ENCODE results near the gene RAP1GAP2. TPM values are rescaled to one million over a fixed set of nuclear protein-coding genes. Genes with fewer than 3 reads are reported as not detected.

RAP1GAP2 gene
- polyA plus RNA-seq, 1 donor, result 21.3 TPM

DNA sequence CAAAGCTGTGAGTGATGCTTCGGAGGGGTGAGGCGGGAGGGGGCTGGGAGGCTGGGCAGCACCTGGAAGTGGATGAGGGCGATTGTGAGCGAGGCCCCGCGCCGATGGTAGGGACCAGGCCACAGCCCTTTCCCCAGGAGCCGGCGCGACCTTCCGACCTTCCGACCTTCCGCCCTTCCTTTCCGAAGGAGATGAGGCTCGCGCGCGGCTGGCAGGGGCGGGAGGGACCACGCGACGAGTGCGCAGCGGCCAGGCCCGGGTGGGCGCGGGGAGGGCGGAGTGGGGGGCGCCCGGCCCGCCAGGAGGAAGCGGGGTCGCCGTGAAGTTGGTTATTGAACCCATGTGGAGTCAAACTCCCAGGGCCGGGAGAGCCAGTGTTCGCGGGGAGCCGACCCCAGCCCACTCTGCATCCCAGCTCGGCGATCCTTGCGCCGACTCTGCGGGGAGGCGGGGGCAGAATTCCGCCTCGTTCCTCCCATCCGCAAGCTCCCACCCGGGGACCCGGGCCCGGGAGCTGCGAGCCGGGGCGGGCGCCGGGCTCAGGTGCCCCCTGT lies 56.6 kb downstream of the RAP1GAP2 start:
- H3K4me1 ChIP-seq (ENCODE audit: control insufficient read depth, insufficient read depth, low read length), result peaks cover 30% of the 10 kb centered on the region
- H3K4me3 ChIP-seq (ENCODE audit: low read length), result peak overlapping the region; percentile 37
- no peaks in the 10 kb centered on the region for H3K9me3 ChIP-seq (ENCODE audit: control insufficient read depth, low read depth, low read length)
- DNase-seq, result no peak
- WGBS (ENCODE audit: insufficient coverage, low lambda C conversion rate), result 0% methylated on average over 1 of the region's 55 CpGs
- H3K36me3 ChIP-seq (ENCODE audit: control insufficient read depth, insufficient read depth, low read length), result no peaks in the 10 kb centered on the region
- H3K27ac ChIP-seq (ENCODE audit: low read length), result no peak overlapping the region
- peaks cover 18% of the 10 kb centered on the region for H3K27me3 ChIP-seq (ENCODE audit: control insufficient read depth, insufficient read depth, low read length)

DNA sequence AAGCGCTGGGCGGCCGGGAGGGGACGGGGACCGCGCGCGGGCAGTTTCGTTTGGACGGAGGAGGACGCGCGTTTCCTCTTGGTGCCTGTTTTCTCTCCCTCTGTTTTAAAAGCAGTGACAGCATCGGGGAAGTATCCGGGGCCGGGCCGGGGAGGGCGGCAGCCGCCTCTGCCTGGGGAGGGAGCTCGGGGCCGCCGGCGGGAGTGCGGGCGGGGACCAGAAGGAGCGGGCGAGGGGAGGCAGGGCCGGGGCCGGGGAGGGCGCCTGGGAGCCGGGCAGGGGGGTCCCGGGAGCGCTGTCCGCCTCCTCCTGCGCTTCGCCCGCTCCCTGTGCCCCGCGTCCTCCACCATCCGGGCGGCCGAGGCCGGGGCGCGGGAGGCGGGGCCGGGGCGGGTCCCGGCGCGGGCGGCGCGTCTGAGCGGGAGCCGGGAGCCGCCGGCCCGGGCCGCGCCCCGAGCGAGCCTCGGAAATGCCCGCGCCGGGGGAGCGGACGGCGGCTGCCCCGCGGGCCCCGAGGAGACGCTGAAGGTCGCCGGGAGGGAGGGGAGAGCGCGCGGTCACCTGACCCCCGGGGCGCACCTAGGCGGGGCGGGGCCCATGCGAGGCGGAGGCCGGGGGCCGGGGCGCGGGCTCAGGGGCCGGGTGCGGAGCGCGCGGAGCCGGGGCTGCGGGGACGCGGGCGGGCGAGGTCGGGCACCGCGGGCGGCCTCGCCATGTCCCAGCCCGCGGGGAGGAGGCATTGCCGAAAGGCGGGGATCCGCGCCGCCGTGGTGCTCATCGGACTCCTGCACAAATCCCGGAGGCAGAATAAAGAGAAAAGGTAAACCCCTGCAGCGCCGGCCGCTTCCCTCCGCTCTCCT lies 57.3 kb downstream of the RAP1GAP2 start:
- Histone ChIP-seq H3K9me3 (ENCODE audit: control insufficient read depth, low read depth, low read length) (no peaks in the 10 kb centered on the region), H3K4me1 (ENCODE audit: control insufficient read depth, insufficient read depth, low read length) (peaks cover 30% of the 10 kb centered on the region), H3K27ac (ENCODE audit: low read length) (peak overlapping the region; percentile 67), H3K27me3 (ENCODE audit: control insufficient read depth, insufficient read depth, low read length) (peaks cover 18% of the 10 kb centered on the region), H3K4me3 (ENCODE audit: low read length) (peak overlapping the region; percentile 71), H3K36me3 (ENCODE audit: control insufficient read depth, insufficient read depth, low read length) (no peaks in the 10 kb centered on the region)
- no CpG with 5 or more reads among the region's 119 CpGs for WGBS (ENCODE audit: insufficient coverage, low lambda C conversion rate)
- DNase-seq, result peak; percentile 49 to 77

DNA sequence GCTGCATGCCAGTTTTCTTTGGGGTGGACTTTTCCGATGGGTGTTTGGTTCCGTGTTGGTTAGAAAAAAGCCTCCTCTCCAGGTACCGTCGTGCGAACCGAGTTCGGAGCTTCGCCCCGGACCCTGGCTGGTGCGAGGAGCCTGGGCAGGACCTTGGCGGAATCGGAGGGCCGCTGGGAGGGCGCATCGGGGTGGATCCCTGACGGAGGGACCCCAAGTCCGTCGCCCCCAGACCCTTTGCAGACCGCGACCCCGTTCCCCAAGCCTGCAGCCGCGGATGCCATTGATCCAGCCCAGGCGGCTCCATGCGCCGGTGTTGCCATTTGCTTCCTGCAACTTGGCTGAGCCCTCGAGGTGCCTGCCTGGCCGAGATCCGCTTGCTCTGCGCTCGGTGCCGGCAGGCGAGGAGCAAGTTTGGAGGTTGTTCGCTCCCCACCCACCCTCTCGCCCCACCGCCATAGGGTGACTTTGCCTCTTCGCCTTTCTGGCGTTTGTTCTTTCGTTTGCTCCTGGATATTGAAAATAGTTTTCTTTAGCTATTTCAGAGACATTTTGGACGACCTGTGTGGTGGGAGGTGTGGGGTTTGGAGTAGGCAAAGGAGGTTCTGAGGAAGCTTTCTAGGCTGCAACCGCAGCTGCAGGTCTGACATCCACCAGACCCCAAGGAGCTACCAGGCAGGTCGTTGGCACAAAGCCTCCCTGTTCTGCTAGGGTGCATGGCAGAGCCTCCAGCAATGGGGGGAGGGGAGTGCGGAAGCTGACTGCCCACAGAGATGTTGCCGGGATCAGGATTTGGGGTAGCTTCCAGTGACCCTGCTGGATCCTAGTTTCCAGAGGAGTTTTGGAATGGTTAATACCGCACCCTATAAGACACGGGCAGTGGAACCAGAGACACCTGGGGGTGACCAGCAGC lies 58.2 kb downstream of the RAP1GAP2 start:
- Histone ChIP-seq H3K9me3 (ENCODE audit: control insufficient read depth, low read depth, low read length) (no peaks in the 10 kb centered on the region), H3K4me1 (ENCODE audit: control insufficient read depth, insufficient read depth, low read length) (peaks cover 27% of the 10 kb centered on the region), H3K36me3 (ENCODE audit: control insufficient read depth, insufficient read depth, low read length) (no peaks in the 10 kb centered on the region), H3K4me3 (ENCODE audit: low read length) (peak overlapping the region; percentile 71), H3K27me3 (ENCODE audit: control insufficient read depth, insufficient read depth, low read length) (peaks cover 18% of the 10 kb centered on the region), H3K27ac (ENCODE audit: low read length) (peak overlapping the region; percentile 67)
- DNase-seq, result peak in 1 of 2 donors; percentile 49
- WGBS (ENCODE audit: insufficient coverage, low lambda C conversion rate), result no CpG with 5 or more reads among the region's 46 CpGs

DNA sequence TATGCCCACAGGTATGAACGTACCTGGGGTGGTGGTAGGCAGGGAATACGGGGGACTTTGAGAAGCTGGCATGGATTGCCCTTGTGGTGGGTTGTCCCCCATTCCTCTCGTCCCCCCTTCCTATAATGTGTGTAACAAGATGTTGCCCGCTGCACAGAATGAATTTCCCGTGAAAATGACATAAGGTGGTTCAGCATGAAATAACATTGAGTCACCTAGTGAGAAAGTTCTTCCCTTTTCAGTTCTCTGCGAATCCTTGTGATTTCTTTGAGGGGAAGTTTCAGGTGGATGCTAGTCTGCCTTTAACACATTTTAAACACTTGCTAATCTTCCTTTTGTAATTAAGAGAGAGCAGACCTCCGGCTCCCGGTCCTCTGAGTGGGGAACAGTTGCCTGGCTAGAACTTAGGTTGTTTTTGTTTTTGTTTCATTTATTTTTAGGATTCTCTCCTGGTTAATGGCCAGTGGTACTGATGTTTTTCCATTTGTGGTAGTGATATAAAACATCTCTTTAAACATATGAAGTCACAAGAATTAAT lies 58.9 kb downstream of the RAP1GAP2 start:
- H3K4me3 ChIP-seq (ENCODE audit: low read length), result peak overlapping the region; percentile 71
- no CpG with 5 or more reads among the region's 8 CpGs for WGBS (ENCODE audit: insufficient coverage, low lambda C conversion rate)
- DNase-seq, result no peak
- peak overlapping the region; percentile 67 for H3K27ac ChIP-seq (ENCODE audit: low read length)
- H3K9me3 ChIP-seq (ENCODE audit: control insufficient read depth, low read depth, low read length), result no peaks in the 10 kb centered on the region
- peaks cover 18% of the 10 kb centered on the region for H3K27me3 ChIP-seq (ENCODE audit: control insufficient read depth, insufficient read depth, low read length)
- peaks cover 27% of the 10 kb centered on the region for H3K4me1 ChIP-seq (ENCODE audit: control insufficient read depth, insufficient read depth, low read length)
- H3K36me3 ChIP-seq (ENCODE audit: control insufficient read depth, insufficient read depth, low read length), result no peaks in the 10 kb centered on the region

DNA sequence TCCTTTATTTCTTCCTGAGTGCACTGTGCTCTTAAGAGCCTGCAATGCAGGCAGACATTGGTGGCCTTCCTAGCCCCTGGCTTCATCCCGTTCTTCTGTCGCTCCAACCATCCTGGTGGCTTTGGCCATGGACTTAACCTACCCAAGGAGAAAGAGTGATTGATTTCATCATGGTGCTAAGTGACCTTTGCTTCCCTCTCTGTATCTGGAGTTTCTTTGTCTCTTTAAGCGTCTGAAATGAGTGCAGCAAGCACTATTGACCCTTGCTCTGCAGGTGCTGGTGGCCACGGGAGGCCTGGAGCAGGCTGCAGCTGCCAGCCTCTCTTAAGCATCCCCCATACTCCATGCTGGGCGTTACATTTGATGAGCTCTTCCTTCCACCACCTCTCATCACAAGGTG lies 60.5 kb downstream of the RAP1GAP2 start:
- DNase-seq, result peak; percentile 68 to 82
- peaks cover 27% of the 10 kb centered on the region for H3K4me1 ChIP-seq (ENCODE audit: control insufficient read depth, insufficient read depth, low read length)
- H3K4me3 ChIP-seq (ENCODE audit: low read length), result no peak overlapping the region
- peak overlapping the region; percentile 62 for H3K27ac ChIP-seq (ENCODE audit: low read length)
- no peaks in the 10 kb centered on the region for H3K36me3 ChIP-seq (ENCODE audit: control insufficient read depth, insufficient read depth, low read length)
- no CpG with 5 or more reads among the region's 5 CpGs for WGBS (ENCODE audit: insufficient coverage, low lambda C conversion rate)
- H3K27me3 ChIP-seq (ENCODE audit: control insufficient read depth, insufficient read depth, low read length), result peaks cover 18% of the 10 kb centered on the region
- H3K9me3 ChIP-seq (ENCODE audit: control insufficient read depth, low read depth, low read length), result no peaks in the 10 kb centered on the region

DNA sequence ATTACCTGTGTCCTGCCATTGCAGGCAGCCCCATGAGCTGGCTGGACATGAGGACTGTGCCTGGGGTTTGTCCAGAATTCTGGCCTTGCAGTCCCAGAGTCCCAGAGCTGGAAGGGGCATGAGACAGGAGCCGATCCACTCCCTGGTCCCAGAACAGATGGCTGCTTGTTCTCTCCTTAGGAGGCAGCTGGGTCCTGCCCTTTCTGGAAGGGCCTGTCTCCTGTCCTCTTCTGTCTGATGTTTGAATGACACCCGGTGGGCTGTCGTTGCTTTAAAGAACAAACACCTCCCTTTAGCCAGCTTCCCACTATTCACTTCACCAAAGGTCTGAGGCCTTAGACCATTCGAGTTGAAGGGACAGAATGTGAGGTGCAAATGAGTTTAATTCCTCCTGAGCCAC lies 63.8 kb downstream of the RAP1GAP2 start:
- WGBS (ENCODE audit: insufficient coverage, low lambda C conversion rate), result no CpG with 5 or more reads among the region's 4 CpGs
- no peaks in the 10 kb centered on the region for H3K9me3 ChIP-seq (ENCODE audit: control insufficient read depth, low read depth, low read length)
- H3K4me3 ChIP-seq (ENCODE audit: low read length), result no peak overlapping the region
- DNase-seq, result no peak
- no peaks in the 10 kb centered on the region for H3K36me3 ChIP-seq (ENCODE audit: control insufficient read depth, insufficient read depth, low read length)
- H3K27ac ChIP-seq (ENCODE audit: low read length), result no peak overlapping the region
- peaks cover 7% of the 10 kb centered on the region for H3K27me3 ChIP-seq (ENCODE audit: control insufficient read depth, insufficient read depth, low read length)
- H3K4me1 ChIP-seq (ENCODE audit: control insufficient read depth, insufficient read depth, low read length), result peaks cover 26% of the 10 kb centered on the region

DNA sequence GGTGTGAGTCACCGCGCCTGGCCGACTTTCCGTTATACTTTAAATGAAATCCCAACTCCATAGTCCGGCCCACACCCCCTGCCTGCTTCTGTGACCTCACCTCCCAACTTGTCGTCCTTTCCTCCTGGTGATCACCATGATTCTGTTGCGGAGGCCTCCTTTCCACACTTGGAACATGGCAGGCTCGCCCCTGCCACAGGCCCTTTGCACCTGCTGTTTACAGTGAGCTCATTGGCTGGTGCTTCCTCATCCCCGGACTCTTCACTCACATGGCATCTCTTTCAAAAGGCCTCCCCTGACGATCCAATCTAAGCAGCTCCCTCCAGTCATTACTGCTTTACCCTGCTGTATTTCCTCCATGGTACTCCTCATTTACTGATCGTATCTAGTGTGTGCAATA lies 64.6 kb downstream of the RAP1GAP2 start:
- peaks cover 17% of the 10 kb centered on the region for H3K4me1 ChIP-seq (ENCODE audit: control insufficient read depth, insufficient read depth, low read length)
- peaks cover 2% of the 10 kb centered on the region for H3K27me3 ChIP-seq (ENCODE audit: control insufficient read depth, insufficient read depth, low read length)
- H3K9me3 ChIP-seq (ENCODE audit: control insufficient read depth, low read depth, low read length), result no peaks in the 10 kb centered on the region
- 100% methylated on average over 3 of the region's 11 CpGs for WGBS (ENCODE audit: insufficient coverage, low lambda C conversion rate)
- H3K27ac ChIP-seq (ENCODE audit: low read length), result no peak overlapping the region
- no peaks in the 10 kb centered on the region for H3K36me3 ChIP-seq (ENCODE audit: control insufficient read depth, insufficient read depth, low read length)
- H3K4me3 ChIP-seq (ENCODE audit: low read length), result no peak overlapping the region
- DNase-seq, result peak in 1 of 2 donors; percentile 35

DNA sequence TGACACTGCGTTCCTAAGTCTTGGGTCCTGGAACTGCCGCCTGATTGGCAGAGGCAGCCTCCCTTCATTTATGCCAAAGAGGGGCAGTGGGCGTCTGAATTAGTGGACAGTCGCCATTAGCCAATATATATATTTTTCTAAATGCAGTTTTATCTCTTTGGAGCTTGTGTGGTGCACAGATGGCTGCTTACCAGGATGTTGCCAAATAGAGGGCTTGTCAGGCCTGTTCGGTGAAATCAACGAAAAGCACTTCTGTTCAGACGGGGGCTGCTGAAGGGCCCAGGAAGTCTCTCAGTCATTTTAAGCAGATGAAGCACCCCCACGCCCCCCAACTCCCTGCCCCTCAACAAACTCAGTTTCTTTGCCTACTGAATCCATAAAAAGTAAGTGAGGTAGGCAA lies 66.0 kb downstream of the RAP1GAP2 start:
- H3K36me3 ChIP-seq (ENCODE audit: control insufficient read depth, insufficient read depth, low read length), result no peaks in the 10 kb centered on the region
- H3K4me1 ChIP-seq (ENCODE audit: control insufficient read depth, insufficient read depth, low read length), result peaks cover 4% of the 10 kb centered on the region
- no peaks in the 10 kb centered on the region for H3K27me3 ChIP-seq (ENCODE audit: control insufficient read depth, insufficient read depth, low read length)
- H3K27ac ChIP-seq (ENCODE audit: low read length), result no peak overlapping the region
- no peak overlapping the region for H3K4me3 ChIP-seq (ENCODE audit: low read length)
- H3K9me3 ChIP-seq (ENCODE audit: control insufficient read depth, low read depth, low read length), result no peaks in the 10 kb centered on the region
- DNase-seq, result no peak
- WGBS (ENCODE audit: insufficient coverage, low lambda C conversion rate), result no CpG with 5 or more reads among the region's 8 CpGs

DNA sequence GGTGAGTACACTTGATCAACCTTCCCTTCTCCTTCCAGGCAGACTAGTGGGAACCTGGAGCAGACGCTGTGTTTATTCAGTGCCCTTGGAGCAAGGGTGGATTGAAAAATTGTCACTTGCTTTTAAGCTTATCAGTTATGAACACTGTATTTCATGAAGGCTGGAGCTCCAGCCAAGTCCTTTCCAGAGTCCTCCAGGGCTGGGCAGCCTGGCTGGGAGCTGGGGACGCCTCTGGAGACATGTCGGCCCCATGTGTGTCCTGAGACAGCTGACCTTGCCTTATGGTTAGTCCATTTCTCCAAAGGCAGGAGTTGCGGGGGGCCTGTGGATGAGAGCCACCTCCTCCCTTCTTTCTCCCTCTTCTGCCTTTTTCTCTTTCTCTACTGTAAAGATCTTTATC lies 67.0 kb downstream of the RAP1GAP2 start:
- H3K4me3 ChIP-seq (ENCODE audit: low read length), result no peak overlapping the region
- WGBS (ENCODE audit: insufficient coverage, low lambda C conversion rate), result no CpG with 5 or more reads among the region's 4 CpGs
- no peaks in the 10 kb centered on the region for H3K36me3 ChIP-seq (ENCODE audit: control insufficient read depth, insufficient read depth, low read length)
- H3K27me3 ChIP-seq (ENCODE audit: control insufficient read depth, insufficient read depth, low read length), result no peaks in the 10 kb centered on the region
- no peak overlapping the region for H3K27ac ChIP-seq (ENCODE audit: low read length)
- no peaks in the 10 kb centered on the region for H3K4me1 ChIP-seq (ENCODE audit: control insufficient read depth, insufficient read depth, low read length)
- no peak for DNase-seq
- H3K9me3 ChIP-seq (ENCODE audit: control insufficient read depth, low read depth, low read length), result no peaks in the 10 kb centered on the region

DNA sequence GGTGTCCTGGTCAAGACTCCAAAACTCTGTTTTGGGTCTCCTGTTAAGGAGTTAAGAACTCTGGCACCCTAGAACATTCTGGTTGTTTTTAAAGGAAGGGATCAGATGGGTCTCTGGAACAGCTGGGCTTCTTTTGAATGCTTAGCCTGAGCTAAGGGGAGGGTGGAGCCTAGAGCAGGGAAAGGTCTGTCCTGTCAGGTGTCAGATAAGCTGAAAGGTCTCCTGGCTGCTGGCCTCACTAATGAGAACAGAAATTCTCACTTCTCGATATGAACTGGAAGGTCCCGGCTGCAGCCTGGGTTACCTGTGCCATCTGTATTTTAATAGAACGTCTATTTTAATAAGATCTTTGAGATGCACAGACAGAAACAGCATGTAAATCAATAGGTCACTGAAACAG lies 69.0 kb downstream of the RAP1GAP2 start:
- no peaks in the 10 kb centered on the region for H3K27me3 ChIP-seq (ENCODE audit: control insufficient read depth, insufficient read depth, low read length)
- DNase-seq, result no peak
- WGBS (ENCODE audit: insufficient coverage, low lambda C conversion rate), result no CpG with 5 or more reads among the region's 3 CpGs
- no peaks in the 10 kb centered on the region for H3K9me3 ChIP-seq (ENCODE audit: control insufficient read depth, low read depth, low read length)
- H3K27ac ChIP-seq (ENCODE audit: low read length), result no peak overlapping the region
- H3K36me3 ChIP-seq (ENCODE audit: control insufficient read depth, insufficient read depth, low read length), result no peaks in the 10 kb centered on the region
- H3K4me3 ChIP-seq (ENCODE audit: low read length), result no peak overlapping the region
- H3K4me1 ChIP-seq (ENCODE audit: control insufficient read depth, insufficient read depth, low read length), result no peaks in the 10 kb centered on the region

Data from large intestine (tissue), 3 donors.